Inflammatory macrophage treated with lipopolysaccharide for 1 hour (primary cell): ENCODE data around the gene TMEM248.

Source experiments
- DNase-seq, 2 donors: peaks; one replicate each; pipeline ENCODE4 v3.0.0-alpha.2; 2020 to 2022

TMEM248 gene

GRCh38 chr7:67006965-67007364, 85.9 kb downstream of the TMEM248 start:
- no peak for DNase-seq
